Stimulated activated CD4-positive, alpha-beta T cell treated with anti-CD3 and anti-CD28 coated beads, Interleukin-2, amount 100 ng/mL, for 24 hours (primary cell): ENCODE measurements around the gene EIF2B1.
"Not testable (repeated sequence)": the region's sequence is repeated elsewhere in the genome, so short reads cannot be mapped to it uniquely, and the experiment has no call there.

Source experiments
- DNase-seq, 2 donors: peaks; one replicate each; pipeline ENCODE4 v3.0.0-alpha.2; 2020

EIF2B1 gene

GRCh38 chr12:123617144-123617543 lies 16.3 kb downstream of the EIF2B1 start:
- DNase-seq: no peak

GRCh38 chr12:123614531-123614930 lies 19.0 kb downstream of the EIF2B1 start:
- no peak for DNase-seq

GRCh38 chr12:123614110-123614509 lies 19.4 kb downstream of the EIF2B1 start:
- no peak for DNase-seq

GRCh38 chr12:123608182-123608581 lies 25.3 kb downstream of the EIF2B1 start:
- no peak for DNase-seq

GRCh38 chr12:123607756-123608155 lies 25.7 kb downstream of the EIF2B1 start:
- DNase-seq: no peak

- DNase-seq: not testable (repeated sequence)
Measured at GRCh38 chr12:123603495-123603894, 30.0 kb downstream of the EIF2B1 start.

GRCh38 chr12:123602651-123603195 lies 30.8 kb downstream of the EIF2B1 start:
- peak in 1 of 2 donors; percentile 25 for DNase-seq

- DNase-seq: peak; percentile 86 to 88
Measured at GRCh38 chr12:123601602-123602489, 31.6 kb downstream of the EIF2B1 start, which contains the start of gene DDX55. TSS of gene DDX55 (plus strand) at chr12:123602099. CDS start at chr12:123602149, 50 bp downstream.

- DNase-seq: no peak
Measured at GRCh38 chr12:123599721-123600120, 33.8 kb downstream of the EIF2B1 start.

GRCh38 chr12:123599310-123599709 lies 34.2 kb downstream of the EIF2B1 start:
- DNase-seq: no peak

- no peak for DNase-seq
Measured at GRCh38 chr12:123598522-123598921, 35.0 kb downstream of the EIF2B1 start.

GRCh38 chr12:123597100-123597499 lies 36.4 kb downstream of the EIF2B1 start:
- no peak for DNase-seq

- no peak for DNase-seq
Measured at GRCh38 chr12:123595729-123596128, 37.8 kb downstream of the EIF2B1 start.

- DNase-seq: no peak
Measured at GRCh38 chr12:123591702-123592481, 41.6 kb downstream of the EIF2B1 start.

- no peak for DNase-seq
Measured at GRCh38 chr12:123580772-123581171, 52.7 kb downstream of the EIF2B1 start.

GRCh38 chr12:123578829-123579228 lies 54.7 kb downstream of the EIF2B1 start:
- DNase-seq: not testable (repeated sequence)

- DNase-seq: no peak
Measured at GRCh38 chr12:123578243-123578642, 55.2 kb downstream of the EIF2B1 start.

- no peak for DNase-seq
Measured at GRCh38 chr12:123576611-123577010, 56.9 kb downstream of the EIF2B1 start.

GRCh38 chr12:123573870-123574269 lies 59.6 kb downstream of the EIF2B1 start:
- no peak for DNase-seq

GRCh38 chr12:123572391-123572790 lies 61.1 kb downstream of the EIF2B1 start:
- no peak for DNase-seq

GRCh38 chr12:123571343-123571813 lies 62.1 kb downstream of the EIF2B1 start:
- DNase-seq: no peak
